ENCODE results near the gene CGB7. TPM values are rescaled to one million over a fixed set of nuclear protein-coding genes. Genes with fewer than 3 reads are reported as not detected.
"Not testable (repeated sequence)": the region's sequence is repeated elsewhere in the genome, so short reads cannot be mapped to it uniquely, and the experiment has no call there.

Gene CGB7
- total RNA-seq, 1 experiment from 2014 or later: 0.08 TPM

GRCh38 chr19:49085868-49086232, 28.3 kb upstream of the CGB7 start:
- no peak for DNase-seq (ENCODE audit: low read depth in 1 of 2, low spot score in 2 of 2)

GRCh38 chr19:49085020-49085867, 27.7 kb upstream of the CGB7 start, which contains the start of gene SNRNP70:
TSS of gene SNRNP70 (plus strand) at chr19:49085451. CDS start at chr19:49086415, 964 bp downstream.
- H3K4me1 ChIP-seq (replicated peaks): peaks cover 15% of the 10 kb centered on the region
- H3K27me3 ChIP-seq (replicated peaks): no peaks in the 10 kb centered on the region
- peak; percentile 99 to 100 for DNase-seq (ENCODE audit: low read depth in 1 of 2, low spot score in 2 of 2)
- H3K27ac ChIP-seq: peak within 1 kb of the TSS; percentile 53
- peaks cover 45% of the 10 kb centered on the region for H3K36me3 ChIP-seq
- H3K9me3 ChIP-seq (replicated peaks): no peaks in the 10 kb centered on the region
- H3K4me3 ChIP-seq: peak within 1 kb of the TSS; percentile 81

More at GRCh38 chr19:49085868-49086232, 28.3 kb upstream of the CGB7 start:
- no peaks in the 10 kb centered on the region for H3K9me3 ChIP-seq (replicated peaks)
- H3K4me1 ChIP-seq (replicated peaks): peaks cover 15% of the 10 kb centered on the region
- peak overlapping the region; percentile 53 for H3K27ac ChIP-seq
- H3K36me3 ChIP-seq: peaks cover 51% of the 10 kb centered on the region
- H3K4me3 ChIP-seq: peak overlapping the region; percentile 81
- no peaks in the 10 kb centered on the region for H3K27me3 ChIP-seq (replicated peaks)

- Histone ChIP-seq H3K4me3 (peak overlapping the region; percentile 81), H3K4me1 (replicated peaks) (peaks cover 15% of the 10 kb centered on the region), H3K27ac (peak overlapping the region; percentile 11; the same call in 1 of the 2 replicates), H3K36me3 (peaks cover 39% of the 10 kb centered on the region), H3K27me3 (replicated peaks) (no peaks in the 10 kb centered on the region), H3K9me3 (replicated peaks) (no peaks in the 10 kb centered on the region)
- DNase-seq (ENCODE audit: low read depth in 1 of 2, low spot score in 2 of 2): no peak
Measured at GRCh38 chr19:49084206-49085019, 26.9 kb upstream of the CGB7 start.

GRCh38 chr19:49081273-49081672, 23.7 kb upstream of the CGB7 start:
- DNase-seq (ENCODE audit: low read depth in 1 of 2, low spot score in 2 of 2): no peak
- Histone ChIP-seq H3K9me3 (replicated peaks) (no peaks in the 10 kb centered on the region), H3K36me3 (peaks cover 10% of the 10 kb centered on the region), H3K27me3 (replicated peaks) (no peaks in the 10 kb centered on the region), H3K27ac (no peak overlapping the region), H3K4me1 (replicated peaks) (peaks cover 5% of the 10 kb centered on the region), H3K4me3 (no peak overlapping the region)

GRCh38 chr19:49080392-49080791, 22.8 kb upstream of the CGB7 start:
- no peak for DNase-seq (ENCODE audit: low read depth in 1 of 2, low spot score in 2 of 2)
- Histone ChIP-seq H3K27me3 (replicated peaks) (no peaks in the 10 kb centered on the region), H3K4me1 (replicated peaks) (peaks cover 4% of the 10 kb centered on the region), H3K9me3 (replicated peaks) (no peaks in the 10 kb centered on the region), H3K4me3 (no peak overlapping the region), H3K27ac (no peak overlapping the region), H3K36me3 (peaks cover 1% of the 10 kb centered on the region)

GRCh38 chr19:49074869-49075268, 17.3 kb upstream of the CGB7 start:
- H3K4me1 ChIP-seq (replicated peaks); H3K36me3 ChIP-seq; H3K9me3 ChIP-seq (replicated peaks); H3K4me3 ChIP-seq; H3K27ac ChIP-seq: not testable (repeated sequence)
- peaks cover 22% of the 10 kb centered on the region for H3K27me3 ChIP-seq (replicated peaks)
- DNase-seq (ENCODE audit: low read depth in 1 of 2, low spot score in 2 of 2): peak; percentile 50 to 72

- H3K36me3 ChIP-seq: no peaks in the 10 kb centered on the region
- H3K4me3 ChIP-seq: no peak overlapping the region
- peak in 1 of 2 experiments; percentile 22 for DNase-seq (ENCODE audit: low read depth in 1 of 2, low spot score in 2 of 2)
Measured at GRCh38 chr19:49073514-49074378, 16.2 kb upstream of the CGB7 start.

GRCh38 chr19:49071860-49072547, 14.5 kb upstream of the CGB7 start:
- DNase-seq (ENCODE audit: low read depth in 1 of 2, low spot score in 2 of 2): no peak

More at GRCh38 chr19:49073514-49074378, 16.2 kb upstream of the CGB7 start:
- peaks cover 12% of the 10 kb centered on the region for H3K9me3 ChIP-seq (replicated peaks)
- peaks cover 22% of the 10 kb centered on the region for H3K27me3 ChIP-seq (replicated peaks)
- no peak overlapping the region for H3K27ac ChIP-seq
- H3K4me1 ChIP-seq (replicated peaks): peaks cover 5% of the 10 kb centered on the region

GRCh38 chr19:49070416-49070815, 12.9 kb upstream of the CGB7 start:
- Histone ChIP-seq H3K27me3 (replicated peaks) (peaks cover 30% of the 10 kb centered on the region), H3K4me3 (no peak overlapping the region), H3K27ac (no peak overlapping the region), H3K36me3 (no peaks in the 10 kb centered on the region), H3K4me1 (replicated peaks) (peaks cover 5% of the 10 kb centered on the region), H3K9me3 (replicated peaks) (peaks cover 13% of the 10 kb centered on the region)
- DNase-seq (ENCODE audit: low read depth in 1 of 2, low spot score in 2 of 2): no peak

More at GRCh38 chr19:49071860-49072547, 14.5 kb upstream of the CGB7 start:
- peaks cover 13% of the 10 kb centered on the region for H3K9me3 ChIP-seq (replicated peaks)
- no peak overlapping the region for H3K27ac ChIP-seq
- no peak overlapping the region for H3K4me3 ChIP-seq
- H3K4me1 ChIP-seq (replicated peaks): peaks cover 5% of the 10 kb centered on the region
- H3K27me3 ChIP-seq (replicated peaks): peaks cover 25% of the 10 kb centered on the region
- no peaks in the 10 kb centered on the region for H3K36me3 ChIP-seq

- Histone ChIP-seq H3K4me3 (no peak overlapping the region), H3K27me3 (replicated peaks) (peaks cover 32% of the 10 kb centered on the region), H3K4me1 (replicated peaks) (peaks cover 5% of the 10 kb centered on the region), H3K27ac (no peak overlapping the region), H3K36me3 (no peaks in the 10 kb centered on the region), H3K9me3 (replicated peaks) (peaks cover 13% of the 10 kb centered on the region)
- DNase-seq (ENCODE audit: low read depth in 1 of 2, low spot score in 2 of 2): no peak
Measured at GRCh38 chr19:49069026-49069425, 11.5 kb upstream of the CGB7 start.

- Histone ChIP-seq H3K27ac (no peak overlapping the region), H3K27me3 (replicated peaks) (peaks cover 21% of the 10 kb centered on the region), H3K9me3 (replicated peaks) (peaks cover 13% of the 10 kb centered on the region), H3K4me3 (no peak overlapping the region), H3K36me3 (no peaks in the 10 kb centered on the region), H3K4me1 (replicated peaks) (peaks cover 5% of the 10 kb centered on the region)
- DNase-seq (ENCODE audit: low read depth in 1 of 2, low spot score in 2 of 2): no peak
Measured at GRCh38 chr19:49067554-49067953, 10.0 kb upstream of the CGB7 start.

GRCh38 chr19:49065905-49066512, 8.5 kb upstream of the CGB7 start:
- Histone ChIP-seq H3K27ac (no peak overlapping the region), H3K4me3 (no peak overlapping the region), H3K36me3 (no peaks in the 10 kb centered on the region), H3K9me3 (replicated peaks) (peaks cover 8% of the 10 kb centered on the region; the same call in 1 of the 2 replicates), H3K4me1 (replicated peaks) (no peaks in the 10 kb centered on the region), H3K27me3 (replicated peaks) (peaks cover 16% of the 10 kb centered on the region)
- DNase-seq (ENCODE audit: low read depth in 1 of 2, low spot score in 2 of 2): no peak
